GM19467 (cell line): ENCODE results near the gene ANTXR1.
"Not testable (repeated sequence)": the region's sequence is repeated elsewhere in the genome, so short reads cannot be mapped to it uniquely, and the experiment has no call there.

Source experiments
- ATAC-seq: cut with Tn5 transposase; IDR thresholded peaks from one replicate; pipeline ENCODE4 v1.9.1; 2021; ENCODE audit warnings: mild to moderate bottlenecking, moderate library complexity; ENCODE audit not compliant: unreplicated experiment

Gene ANTXR1

DNA sequence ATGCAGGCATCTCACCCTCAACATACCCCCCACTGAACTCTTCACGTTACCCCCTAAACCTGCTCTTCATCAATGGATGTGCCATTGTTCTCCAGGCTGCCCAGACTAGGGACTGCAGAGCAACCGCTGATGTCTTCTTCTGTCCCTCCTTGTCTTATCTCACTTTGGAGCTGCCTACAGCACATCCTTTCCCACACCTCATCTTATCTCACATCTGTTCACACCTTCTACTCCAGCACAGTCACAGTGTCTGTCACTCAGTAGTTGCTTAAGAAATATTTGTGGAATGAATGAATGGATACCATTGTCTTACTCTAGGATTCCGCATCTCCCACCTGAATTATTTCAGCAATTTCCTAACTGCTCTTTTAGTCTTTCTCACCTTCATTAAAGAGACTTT is 144.5 kb downstream of the ANTXR1 start:
- ATAC-seq, result no peak

DNA sequence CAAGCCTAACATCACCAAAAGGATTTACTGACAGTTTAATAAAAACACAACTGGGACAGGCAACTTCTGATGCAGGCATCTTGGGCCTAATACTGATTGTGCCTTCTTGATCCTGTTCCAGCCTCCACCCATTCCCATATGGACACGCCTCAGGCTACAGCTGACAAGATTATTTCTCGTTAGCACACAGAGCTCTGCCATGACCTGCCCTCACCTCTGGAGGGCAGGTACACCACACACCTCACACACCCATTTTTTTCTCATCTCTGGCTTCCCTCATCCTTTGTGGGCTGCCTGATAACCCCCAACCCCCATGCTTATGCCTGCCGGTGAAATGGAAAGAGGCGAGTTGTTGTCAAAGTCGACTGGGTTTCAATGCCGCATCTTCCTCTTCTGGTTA is 147.0 kb downstream of the ANTXR1 start:
- no peak for ATAC-seq

DNA sequence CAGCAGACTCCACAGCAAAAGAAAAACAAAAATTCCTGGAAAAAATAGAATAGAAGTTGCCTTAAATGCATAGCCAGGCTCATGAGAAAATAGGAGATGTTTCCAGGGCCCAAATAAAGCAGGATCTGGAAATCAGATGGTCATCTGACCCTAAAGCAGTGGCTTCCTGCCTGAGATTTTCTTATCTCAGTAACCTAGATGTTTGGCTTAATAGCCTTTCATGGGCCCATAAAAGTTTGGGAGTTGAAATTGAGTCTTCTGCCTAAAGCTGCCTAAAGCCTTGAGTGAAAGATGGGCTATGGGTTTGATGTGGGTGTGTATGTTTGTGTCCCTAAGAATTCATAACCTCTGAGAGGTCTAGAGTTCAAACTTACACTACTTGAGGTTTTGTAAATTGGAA is 149.1 kb downstream of the ANTXR1 start:
- ATAC-seq, result no peak

DNA sequence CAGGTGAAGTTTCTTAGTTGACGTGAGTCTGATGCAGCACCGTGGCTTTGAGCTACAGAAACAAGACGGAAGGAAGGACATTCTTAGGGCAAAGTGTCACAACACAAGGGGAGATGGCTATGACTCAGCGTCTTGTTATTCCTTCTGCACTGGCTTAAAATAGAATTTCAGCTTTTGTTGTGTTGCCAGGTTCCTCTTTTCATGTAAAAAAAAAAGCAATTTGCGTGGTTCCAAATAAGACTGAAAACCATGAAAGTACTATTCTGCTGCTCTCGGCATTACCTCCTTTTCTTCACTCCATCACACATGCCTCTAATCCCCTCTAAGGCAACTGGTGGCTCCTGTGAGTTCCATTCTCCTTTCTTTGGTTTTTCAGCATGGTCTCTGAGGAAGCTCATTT is 150.1 kb downstream of the ANTXR1 start:
- ATAC-seq, result no peak

DNA sequence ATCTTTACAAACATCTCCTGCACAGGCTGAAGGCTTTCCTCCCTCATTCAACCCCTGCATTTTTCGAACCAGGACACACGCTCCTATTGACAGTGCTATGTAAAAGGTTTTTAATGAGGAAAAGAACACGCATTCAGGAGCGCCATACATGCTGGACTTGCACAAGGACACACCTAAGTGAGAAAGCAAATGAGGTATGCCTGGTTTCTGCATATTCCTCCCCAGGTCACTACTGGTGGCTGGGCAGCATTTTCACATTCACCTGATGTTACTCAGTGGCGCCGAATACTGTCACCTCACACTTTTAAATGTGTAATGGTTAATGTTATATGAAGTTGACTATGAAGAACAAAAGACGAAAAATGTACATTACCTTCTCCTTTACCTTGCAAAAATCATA is 150.6 kb downstream of the ANTXR1 start:
- ATAC-seq, result no peak

DNA sequence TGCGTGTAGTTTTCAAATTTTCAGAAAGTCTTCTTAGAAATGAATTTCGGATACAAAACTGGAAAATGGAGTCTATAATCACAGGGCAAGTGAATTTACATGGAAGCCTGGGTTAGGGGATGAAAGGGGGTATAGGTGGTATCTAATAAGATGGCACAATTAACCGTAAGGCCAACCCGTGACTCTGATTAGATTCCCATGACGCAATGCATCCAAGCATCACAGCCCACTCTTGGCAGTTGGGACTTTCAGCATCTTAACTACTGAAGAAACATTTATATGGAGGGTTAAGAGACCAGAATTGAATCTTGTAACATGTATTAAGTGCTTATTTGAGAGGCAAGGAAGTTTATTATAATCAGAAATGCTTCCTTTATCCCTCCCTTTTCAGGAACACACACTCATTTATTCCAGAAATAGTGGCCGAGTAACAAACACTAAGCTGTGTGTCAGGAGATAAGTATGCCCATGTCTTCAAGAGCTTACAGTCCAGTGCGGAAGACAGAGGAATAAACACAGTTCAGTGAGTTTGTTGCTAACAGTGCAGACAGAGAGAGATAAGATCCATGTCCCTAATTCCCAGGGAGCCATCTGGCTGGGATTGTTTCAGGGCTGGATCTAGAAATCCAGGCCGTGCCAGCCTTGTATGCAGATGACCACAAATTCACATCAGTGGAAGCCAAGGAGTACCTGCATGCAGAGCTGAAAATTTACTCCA is 151.2 kb downstream of the ANTXR1 start:
- ATAC-seq, result no peak

DNA sequence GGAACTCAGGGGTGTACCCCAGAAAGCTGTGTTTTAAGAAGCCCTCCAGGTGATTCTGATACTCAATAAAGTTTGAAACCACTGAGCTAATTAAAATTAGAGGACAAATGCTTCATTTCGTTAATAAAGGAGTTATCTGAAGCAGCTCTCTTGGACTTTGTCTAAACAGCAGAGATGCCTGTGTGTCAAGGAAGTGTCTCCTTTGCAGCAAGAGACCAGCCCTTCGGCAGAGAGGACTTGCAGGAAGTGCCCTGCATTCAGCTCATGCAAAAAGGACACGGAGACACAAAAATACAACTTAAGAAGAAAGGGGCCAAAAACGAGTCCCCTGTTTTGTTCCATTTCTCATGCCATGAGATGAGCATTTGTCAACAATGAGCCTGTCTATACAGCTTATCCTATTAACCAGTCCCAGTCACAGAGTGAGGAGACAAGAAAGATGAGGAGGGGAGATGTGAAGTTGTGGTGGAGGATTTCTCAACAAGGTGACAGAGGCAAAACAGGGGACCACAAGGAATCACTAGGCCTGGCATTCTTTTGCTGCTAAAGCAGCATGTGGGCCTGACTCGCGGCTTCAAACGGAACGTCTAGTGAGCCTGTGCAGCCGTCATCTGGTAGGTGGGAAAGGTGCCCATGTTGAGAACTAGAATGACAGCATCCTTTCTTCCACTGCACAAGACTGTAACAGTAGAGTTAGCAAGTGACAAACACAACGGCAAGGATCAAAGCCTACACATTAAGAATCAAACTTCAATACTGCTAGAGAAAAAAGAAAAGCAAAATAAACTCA is 152.3 kb downstream of the ANTXR1 start:
- ATAC-seq, result no peak

DNA sequence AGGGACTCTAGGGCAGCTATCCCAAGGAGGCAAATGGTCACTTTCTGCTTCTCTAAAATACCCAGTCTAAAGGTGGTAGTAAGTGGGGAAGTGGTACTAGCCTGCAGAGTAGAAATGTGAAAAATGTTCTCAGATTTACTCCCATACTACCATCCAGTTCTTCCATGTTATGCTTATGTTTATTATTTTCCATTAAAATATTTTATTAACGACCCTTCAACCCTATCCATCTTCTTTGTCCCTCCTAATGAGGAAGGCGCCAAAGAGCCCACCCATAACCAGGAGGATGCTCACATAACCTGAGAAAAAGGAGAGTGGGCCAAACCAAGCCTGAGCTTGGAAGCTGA is 153.5 kb downstream of the ANTXR1 start:
- ATAC-seq, result no peak

DNA sequence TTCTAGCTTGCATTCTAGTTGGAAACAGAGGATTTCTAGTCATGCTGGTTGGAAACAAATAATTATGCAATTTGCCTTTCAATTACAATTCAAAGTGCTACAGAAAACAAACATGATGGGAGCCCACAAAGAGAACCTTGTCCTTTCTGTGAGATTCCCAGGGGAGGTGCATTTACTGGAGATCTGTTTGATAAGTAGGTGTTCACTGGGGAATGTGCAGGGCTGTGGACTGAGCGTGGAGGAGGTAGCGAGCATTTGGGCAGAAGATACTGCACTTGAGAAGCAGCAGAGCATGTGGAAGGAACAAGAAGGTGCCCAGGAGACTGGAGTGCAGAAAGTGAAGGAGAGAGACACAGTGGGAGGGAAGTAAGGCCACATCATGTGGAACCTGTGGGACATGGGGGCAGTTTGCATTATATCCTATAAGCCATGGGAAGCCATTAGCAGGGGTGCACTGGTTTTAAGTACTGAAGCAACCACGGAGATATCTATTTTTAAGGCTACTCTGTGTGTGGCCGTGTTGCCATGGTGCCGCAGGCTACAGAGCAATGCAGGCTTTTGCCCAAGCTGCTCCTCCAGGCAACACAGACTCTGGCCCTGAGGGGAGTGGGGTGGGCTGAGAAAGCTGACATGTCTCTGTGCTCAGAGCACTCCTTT is 154.0 kb downstream of the ANTXR1 start:
- ATAC-seq, result no peak

DNA sequence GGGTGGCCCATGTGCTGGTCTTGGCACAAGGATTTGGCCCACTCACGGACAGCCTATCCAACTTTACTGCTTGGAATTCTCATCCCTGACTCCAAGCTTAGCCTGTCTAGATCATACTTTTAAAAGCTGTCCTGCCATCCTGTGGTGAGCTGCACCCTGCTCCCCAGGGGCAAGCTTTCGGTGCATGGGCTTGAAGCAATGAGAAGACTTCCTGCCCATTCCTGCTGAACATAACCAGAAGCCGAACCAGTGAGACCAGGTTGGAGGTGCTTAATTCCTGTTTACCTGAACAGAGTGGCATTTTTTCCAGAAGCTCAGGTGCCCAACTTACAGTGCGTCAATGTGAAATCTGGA is 154.5 kb downstream of the ANTXR1 start:
- no peak for ATAC-seq

DNA sequence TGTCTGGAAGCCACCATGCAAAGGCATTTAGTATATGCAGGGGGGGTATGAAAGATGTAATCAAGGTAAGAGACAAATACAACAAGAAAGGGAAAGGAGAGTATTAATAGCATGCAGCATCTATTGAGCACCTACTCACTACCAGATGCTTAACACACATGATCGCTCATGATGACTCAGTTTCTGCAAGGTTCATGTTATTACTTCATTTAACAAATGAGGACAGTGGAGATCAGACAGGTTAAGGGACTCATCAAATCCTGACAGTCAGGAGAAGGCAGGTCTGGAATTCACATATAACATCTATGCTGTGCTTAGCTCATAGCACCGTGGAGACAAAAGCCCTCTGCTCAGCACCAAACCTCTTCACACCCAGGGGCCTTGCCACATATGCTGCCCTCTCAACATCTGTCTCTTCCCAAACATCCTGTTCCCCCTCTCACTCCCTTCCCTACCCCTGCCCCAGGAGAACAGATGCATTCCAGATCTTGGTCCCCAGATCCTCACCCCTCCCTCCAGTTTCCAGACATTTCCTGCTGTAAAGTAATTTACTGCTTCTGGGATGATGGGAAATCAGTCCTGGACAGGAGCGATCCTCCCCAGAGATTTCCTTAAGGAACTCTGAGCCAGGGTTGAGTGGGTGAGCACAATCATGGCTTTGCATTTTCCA is 155.3 kb downstream of the ANTXR1 start:
- ATAC-seq, result no peak

DNA sequence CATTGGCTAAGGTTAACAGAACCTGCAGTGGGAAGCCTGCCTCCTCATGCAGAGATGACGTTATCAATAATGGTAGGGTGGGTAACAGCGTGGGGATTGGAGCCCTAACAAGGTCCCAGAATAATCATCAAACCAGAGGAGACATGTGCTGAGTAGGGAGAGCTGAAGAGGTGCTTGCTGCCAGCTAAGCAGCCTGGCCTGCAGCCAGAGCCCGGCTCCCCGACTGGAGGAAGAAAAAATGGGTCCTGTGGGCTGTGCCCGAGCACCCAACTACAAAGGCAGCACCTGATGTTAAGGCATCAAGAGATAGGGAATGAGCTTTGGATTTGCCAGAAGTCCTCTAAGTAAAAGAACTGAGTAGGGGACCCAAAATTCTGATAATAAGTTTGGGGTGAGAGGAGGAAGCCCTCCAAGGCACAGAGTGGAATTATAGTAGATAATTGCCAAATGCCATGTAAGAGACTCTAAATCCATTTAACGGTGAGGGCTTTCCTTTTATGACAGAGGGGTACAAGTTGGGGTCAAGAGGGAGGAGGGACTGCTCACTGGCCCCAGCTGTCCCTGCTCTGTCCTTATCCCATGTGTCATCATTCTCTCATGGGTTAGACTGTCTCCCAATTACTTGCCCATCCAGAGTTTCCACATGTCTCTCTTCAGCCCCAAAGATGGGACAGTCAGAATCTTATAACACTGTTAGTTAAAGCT is 156.1 kb downstream of the ANTXR1 start:
- ATAC-seq, result no peak

DNA sequence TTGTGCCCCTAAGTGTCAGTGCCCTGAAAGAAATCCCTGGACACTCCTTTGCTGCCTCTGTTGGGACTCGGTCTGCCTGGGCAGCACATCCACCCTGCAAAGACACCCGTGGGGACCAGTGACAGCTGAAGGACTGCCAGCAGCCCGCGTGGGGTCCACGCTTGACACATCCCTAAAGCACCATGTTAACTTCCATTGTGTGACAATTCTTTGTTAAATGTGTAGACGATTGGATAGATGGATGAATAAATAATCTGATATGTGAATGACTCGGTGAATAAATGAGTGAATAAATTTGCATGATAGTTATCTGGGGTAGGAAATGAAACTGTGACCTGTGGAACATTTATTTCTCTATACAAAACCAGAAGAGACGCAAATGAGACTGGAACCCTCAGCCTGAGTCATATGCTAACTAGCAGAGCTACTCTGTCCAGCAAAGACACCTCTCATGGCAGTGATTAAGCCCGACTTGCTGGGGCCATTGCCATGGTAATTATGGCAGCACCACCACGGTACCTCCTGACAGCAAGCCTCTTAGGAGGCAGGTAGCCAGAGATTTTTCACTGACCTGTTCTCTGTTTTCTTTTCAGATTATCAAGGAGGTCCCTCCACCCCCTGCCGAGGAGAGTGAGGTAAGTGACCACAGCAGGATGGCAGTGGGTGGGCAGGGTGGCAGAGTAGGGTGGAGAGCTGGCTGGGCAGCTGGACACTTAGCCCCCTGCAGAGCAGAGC is 156.8 kb downstream of the ANTXR1 start:
- ATAC-seq, result no peak

DNA sequence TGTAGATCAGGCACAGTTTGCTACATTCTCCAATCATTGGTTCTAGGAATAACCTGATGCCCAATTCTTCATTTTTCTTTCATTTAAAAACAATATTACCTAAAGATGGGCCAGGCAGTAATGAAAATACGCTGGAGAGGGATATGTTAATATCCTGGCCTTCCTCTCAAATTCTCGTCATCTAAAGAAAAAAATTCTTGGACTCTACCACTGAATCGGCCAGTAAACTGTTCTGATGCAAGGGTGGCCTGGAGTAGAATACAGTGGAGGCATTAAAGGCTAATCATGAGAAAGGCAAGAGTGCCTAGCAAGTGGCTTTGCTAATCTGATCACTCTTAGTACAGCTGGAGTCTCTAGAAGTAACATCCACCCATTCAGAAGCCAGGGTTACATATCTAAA is 157.7 kb downstream of the ANTXR1 start:
- ATAC-seq, result no peak

DNA sequence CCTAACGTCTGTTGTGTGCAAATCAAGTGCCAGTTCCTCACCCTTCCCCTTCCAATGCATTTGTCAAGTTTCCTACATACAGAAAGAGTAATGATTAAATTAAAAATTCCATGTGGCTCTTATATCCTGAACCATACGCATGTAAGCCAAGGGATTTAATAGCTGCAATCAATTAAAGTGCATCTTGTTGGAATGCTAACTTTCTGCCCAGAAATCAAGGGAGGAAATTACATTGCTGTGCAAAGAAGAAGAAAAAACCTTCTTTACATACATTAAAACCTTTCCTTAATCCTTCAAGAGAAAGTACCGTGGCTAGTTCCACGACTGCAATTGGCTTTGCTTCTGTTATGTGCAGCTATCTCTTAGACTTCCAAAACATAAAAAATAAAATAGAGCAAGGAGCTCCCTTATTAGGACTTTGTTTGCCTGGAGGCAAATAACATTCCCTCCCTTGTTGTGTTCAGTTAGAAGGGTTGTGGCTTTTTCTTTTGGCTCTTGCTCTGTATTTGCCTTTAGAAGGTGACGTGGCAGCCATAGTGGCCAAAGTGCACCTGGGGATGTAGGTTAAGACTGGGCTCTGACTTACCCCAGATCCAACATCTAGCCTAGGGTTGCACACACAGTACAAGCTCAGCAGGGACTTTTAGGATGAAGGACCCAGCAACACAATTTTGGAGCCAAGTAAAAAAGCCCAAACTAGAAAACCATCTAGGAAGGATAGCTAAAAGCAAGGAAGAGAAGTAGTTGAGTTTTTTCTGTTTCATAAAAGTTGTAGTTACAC is 158.3 kb downstream of the ANTXR1 start:
- no peak for ATAC-seq

DNA sequence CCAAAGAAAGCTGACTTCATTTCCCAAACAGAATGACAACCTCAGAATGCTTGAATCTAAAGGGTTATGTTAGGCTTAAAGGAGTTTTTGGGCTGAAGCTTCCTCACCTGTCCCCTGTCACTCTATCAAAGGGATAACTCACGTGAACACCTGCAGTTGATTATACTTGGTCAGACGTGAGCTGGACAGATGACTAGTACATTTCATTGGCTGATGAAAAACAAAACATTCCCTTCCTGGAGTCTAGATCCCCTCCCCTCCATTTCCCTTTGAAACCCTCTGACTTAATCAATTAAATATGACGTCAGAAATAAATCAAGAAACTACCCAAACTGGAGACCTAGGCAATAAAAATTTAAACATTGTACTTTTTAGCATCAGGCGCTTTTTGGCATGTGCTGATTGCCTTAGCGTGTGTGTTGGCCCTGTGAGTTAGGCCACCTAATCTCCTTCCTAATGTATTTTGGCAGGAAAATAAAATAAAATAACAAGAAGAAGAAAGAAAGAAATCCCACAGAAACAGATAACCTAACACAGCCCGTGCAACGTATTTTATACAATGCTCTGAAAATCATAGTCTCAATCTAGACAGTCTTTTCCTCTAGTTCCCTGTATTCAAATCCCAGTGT is 159.0 kb downstream of the ANTXR1 start:
- ATAC-seq, result no peak

DNA sequence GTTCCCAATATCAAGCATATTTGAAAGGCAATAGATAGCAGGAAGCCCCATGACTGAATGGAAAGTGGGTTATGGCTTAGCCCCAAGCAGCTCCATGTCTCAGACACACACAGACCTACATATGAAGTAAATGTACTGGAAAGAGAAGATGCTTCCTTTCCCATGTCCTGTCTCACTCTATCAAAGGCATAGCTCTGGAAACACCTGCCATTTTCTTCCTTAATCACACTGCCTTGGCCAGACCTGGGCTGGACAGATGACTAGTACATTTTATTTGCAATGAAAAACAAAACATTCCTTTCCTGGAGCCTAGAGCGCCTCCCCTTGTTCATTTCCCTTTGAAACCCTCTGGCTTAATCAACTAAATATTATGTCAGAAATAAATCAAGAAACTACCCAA is 160.7 kb downstream of the ANTXR1 start:
- ATAC-seq, result no peak

DNA sequence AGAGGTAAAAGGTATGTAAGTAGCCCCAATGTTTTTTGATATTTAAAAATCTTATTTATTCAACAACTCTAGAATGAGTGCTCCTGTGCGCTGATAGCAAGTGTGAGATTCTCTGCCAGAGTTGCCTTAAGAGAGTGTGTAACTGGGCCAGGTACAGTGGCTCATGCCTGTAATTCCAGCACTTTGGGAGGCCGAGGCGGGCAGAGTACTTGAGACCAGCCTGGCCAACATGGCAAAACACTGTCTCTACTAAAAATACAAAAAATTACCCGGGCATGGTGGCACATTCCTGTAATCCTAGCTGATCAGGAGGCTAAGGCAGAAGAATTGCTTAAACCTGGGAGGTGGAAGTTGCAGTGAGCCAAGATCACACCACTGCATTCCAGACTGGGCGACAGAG is 161.2 kb downstream of the ANTXR1 start:
- not testable (repeated sequence) for ATAC-seq
